Left kidney (tissue), 2 donors: Measurements from ENCODE around the gene MPDZ. TPM values are rescaled to one million over a fixed set of nuclear protein-coding genes. Genes with fewer than 3 reads are reported as not detected.

Source experiments
- DNase-seq: peaks from one replicate; pipeline ENCODE4 v3.0.0-alpha.2; 2013
- polyA plus RNA-seq: library from polyadenylated mRNA; unstranded; fragments of 120-200 nt; gene quantifications from one replicate; pipeline ENCODE4 v1.2.1, GENCODE V29; 2013; ENCODE audit not compliant: insufficient read length

MPDZ gene
- polyA plus RNA-seq, 1 donor: 61.0 TPM

DNA sequence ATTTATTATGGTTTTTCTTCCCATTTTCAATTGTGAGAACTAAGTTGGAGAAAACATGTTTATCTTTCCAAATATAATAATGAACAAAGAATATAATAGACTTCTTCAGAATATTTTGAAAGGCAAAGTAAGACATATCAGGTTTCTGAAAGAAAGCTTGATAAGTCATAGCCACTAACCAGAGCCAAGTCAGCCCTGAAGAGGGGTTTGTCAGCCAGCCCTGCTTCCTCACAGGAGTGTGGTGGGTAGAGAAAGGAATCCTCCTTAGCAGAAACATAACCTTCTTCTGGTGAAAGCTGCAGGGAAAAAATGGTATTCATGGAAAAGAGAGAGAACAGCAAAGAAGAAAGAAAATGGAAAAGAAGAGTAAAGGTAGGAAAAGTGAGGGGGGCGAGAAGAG is 93.4 kb downstream of the MPDZ start:
- DNase-seq: no peak

DNA sequence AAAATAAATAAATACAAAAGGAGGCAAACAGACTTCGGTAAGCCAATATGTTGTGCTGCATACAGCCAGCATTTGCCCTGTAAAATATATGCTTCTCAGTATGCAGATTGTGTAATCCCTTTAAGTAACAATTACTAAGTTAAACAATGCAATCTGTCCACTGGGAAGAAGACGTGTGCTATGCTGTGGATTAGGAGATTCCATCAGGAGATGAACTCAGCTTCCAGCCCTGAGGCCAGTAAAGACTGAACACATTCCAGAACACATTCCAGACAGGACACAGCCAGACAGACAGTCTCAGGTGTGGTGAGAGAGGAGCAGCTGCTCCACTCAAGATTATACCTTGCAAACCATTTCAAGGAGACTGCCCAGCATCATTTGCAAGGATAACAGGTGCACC is 97.8 kb downstream of the MPDZ start:
- DNase-seq: no peak

DNA sequence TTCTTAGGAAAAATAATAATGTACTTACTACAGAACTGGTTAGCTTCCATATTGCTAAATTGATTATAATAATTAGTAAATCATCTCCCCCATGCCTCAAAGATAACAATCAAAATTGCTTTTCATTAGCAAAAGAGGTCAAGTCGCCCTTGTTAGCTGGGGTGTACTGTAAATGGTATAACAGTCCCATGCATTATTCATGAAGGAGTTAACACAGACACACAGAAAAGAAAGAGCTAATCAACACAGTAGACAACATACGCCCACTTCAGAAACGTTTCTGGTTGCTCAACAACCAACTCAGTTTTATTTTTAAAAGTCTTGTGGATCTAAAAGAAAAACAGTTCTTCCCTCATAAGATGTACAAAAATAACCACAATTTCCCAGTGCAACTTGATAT is 100.2 kb downstream of the MPDZ start:
- no peak for DNase-seq

DNA sequence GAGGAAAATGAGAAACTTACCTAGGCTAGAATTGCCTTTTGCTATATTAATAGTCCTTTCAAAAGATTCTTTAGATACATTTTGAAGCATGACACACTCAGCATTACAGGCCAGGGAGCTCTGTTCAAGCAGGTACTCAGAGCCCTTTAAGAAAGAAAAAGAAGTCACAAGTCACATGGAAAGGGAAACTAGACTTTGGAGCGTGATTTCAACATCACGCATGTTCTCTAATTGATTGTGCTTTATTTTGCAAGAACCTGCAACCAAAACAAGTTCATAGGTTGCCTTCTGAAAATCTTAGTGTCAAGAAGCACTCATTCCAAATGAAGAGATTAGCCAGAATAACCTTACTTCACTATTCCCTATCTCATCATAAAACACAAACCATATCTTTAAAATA is 103.8 kb downstream of the MPDZ start:
- no peak for DNase-seq

DNA sequence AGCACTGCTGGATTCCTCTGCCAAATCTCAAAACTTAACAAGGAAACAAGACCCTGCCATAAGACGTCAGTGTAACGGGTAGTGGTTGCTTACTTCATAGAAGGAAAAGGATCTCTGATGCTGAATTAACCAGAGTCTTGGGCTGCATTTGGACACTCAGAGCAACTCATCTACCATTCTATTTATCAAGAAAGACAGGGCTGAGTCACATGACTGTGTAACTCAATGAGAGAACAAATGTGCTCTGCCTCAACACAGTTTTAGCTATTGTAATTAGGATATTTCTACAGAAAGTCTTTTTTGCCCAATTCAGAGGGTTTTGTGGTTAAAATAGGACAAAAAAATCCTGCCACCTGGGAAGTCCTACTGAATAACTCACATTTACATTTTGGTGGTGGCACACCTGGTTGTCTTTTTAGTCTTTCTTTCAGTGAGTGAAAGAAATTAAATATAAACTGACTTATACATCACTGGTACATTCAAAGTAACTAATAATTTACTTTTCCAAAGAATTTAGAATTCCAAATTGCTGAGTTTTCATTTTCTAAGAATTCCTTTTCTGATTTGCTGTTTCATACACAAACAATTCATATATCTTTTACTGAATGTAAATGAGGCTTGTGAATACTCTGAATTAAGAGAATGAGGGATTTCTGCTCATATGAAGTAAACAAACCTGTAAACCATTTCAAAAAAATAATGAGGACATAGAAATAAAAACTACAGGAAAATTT is 104.4 kb downstream of the MPDZ start:
- DNase-seq: no peak

DNA sequence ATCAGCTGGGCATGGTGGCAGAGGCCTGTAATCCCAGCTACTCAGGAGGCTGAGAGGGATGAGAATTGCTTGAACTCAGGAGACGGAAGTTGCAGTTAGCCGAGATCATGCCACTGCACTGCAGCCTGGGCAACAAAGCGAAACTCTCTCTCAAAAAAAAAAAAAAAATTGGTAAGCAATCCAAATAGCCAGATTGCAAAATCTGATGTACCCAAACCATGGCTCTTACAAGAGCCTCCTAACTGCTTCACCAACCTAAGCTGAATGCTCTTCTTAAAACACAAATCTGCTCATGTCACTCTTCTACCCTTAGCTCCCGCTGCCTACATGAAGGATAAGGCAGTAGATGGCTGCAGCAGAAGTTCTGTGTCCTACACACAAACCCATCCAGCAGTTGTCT is 105.9 kb downstream of the MPDZ start:
- DNase-seq: no peak

DNA sequence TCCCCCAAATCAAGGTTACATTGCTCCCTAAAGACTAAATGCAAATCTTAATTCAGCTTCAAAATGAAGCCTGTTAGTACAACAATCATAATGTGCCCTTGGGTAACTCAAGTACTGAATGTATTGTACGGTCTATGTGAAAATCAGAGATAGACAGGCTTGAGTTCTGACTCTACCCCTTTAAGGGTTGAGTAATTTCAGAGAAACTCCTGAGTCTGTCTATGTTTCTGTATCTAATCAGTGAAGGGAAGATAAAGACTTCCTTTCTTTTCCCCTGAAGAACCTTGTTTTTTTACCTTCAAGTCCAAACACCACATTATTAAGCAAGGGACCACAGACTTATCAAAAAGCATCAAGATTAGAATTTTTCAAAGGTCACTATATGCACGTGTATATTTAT is 108.2 kb downstream of the MPDZ start:
- no peak for DNase-seq

DNA sequence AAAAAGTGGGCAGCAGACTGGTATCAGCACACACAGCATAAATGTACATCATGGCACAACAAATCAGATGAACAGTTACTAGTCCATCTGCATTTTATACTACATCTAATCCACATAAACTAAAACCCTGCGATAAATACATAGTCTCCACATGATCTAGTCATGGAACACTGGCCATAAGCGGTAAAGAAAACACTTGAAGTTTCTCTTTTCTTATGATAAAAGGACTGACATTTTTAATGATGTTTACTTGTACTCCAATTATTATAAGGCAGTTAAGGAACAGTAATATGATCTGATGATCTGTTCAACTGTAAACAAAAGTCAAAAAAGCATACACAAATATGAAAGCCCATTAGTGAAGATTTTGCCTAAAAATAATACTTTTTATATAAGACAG is 112.5 kb downstream of the MPDZ start:
- DNase-seq: no peak

DNA sequence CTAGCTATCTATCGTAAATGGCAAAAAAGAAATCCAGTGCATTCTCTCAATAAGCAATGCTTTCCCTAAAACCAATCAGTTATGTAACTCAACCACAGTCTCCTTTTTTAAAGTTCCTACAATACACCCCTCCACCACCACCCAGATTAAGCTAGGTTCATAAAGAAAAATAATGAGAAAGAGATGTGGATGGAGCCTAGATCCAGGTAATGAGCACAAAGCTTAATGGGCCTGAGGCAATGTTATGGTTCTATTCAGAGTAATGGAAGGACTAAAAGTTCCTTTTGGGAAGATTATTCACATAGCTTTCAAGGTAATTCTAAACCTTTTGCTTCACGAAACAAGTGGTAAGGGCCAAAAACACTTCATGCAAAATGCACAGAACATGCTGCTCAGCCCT is 113.5 kb downstream of the MPDZ start:
- no peak for DNase-seq

DNA sequence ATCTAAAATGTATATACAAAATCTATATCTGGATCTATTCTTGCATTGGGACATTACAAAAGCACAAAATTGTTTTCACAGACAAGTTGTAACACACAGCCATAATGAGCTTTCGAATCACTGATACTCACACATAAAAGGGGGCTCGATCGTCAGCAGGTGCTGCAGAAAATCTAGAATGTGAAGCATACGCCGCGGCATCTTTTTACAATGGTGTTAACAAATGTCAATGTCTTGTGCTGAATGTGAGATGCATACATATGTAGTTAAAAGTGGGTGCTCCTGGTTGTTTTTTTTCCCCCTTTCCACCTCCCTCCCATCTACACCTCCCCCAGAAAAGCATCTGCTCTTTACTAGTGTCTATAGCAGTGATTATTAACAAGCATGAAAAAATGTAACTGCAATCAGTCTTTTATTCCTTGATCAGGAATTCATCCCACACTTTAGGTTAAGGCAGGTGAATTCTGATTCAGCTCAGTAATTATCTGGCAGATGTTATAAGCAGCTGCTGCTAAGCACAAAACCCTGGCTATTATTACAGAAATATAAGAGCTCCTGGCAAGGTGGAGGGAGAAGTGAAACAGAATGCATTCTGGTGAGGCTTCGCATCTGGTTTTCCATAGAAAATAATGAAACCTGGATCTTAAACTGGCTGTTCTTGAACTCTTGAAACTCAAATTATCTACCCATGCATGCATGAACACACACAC is 114.1 kb downstream of the MPDZ start:
- DNase-seq: no peak

DNA sequence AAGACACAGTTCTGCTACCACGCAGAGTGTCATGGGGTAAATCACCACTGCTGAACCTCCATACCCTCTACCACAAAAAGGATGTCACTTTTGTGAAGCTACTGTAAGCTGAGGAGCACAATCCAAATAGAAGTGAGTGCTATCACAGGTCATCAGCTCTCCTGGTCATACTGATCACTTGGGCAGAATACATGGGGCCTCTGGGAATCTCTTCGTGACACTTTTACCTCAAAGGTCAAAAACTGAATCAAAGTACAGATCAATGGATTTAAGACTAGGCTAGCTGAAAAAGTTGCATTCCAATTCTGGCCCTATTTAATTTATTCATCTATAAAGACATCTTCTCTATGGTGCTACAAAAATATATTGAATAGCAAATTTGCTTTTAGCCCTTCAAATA is 115.5 kb downstream of the MPDZ start:
- DNase-seq: no peak

DNA sequence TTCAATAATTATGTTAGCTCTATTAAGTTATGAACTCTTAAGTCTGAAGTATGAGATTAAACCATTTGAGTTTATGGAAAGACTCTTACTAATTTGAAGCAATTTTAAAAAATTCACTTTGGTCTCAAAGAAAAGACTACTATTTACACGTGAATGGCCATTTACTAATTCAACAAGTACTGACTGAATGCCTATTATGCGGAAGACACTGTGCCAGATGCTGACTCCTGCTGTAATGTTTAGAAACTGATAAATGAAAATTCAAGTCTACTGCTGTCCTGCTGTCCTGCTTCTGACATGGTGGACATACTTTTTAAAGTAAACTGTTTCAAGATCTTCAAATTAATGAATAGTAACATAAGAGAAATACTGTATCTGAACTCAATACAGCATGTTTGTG is 116.2 kb downstream of the MPDZ start:
- no peak for DNase-seq

DNA sequence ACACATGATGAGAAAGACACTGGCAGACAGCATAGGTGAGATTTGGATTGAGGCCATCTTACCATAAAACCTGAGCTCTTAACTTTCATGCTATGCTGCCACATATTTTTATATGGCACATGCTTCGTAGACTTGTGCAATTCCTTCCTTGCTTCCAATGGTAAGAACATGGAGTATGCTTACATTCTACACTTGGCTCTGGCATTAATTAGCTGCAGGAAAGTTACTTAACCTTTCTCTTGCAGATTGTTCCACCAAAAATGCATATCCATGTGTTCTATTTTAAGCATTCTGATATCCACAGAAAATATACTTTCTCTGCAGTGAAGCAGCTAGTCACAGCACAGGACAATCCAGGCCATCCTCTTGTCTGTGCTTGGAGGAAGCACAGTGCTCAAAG is 119.4 kb downstream of the MPDZ start:
- DNase-seq: no peak

DNA sequence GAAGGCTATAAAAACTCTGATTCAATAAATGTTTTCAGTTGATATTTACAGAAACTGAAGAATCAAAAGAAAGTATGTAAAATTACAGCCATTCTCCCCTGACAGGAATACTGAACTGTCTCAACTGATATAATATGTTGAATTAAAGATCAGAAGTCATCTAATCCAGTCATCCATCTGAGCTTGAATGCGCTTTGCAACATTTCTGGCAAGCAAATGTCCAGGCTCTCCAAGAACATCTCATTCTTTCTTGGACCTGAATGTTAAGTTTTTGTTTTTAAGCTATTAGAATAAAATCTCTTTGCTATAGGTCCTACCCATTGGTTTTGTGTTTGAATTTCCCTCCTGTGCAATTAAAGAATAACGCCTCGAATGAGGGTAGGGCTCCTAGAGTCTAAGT is 120.5 kb downstream of the MPDZ start:
- DNase-seq: no peak

DNA sequence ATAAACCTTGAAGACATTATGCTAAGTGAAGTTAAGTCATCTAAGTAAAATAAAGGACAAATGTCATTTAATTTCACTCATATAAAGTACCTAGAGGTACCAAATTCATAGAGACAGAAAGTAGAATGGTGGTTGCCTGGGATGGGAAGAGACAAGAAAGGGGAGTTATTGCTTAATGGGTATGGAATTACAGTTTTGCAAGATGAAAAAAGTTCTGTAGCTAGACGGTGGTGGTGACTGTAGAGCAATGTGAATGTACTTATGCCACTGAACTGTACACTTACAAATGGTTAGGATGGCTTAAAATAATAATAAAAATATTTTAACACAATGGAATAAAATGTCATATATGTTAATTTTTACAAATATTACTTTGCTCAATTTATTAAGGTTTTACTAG is 128.0 kb downstream of the MPDZ start:
- no peak for DNase-seq

DNA sequence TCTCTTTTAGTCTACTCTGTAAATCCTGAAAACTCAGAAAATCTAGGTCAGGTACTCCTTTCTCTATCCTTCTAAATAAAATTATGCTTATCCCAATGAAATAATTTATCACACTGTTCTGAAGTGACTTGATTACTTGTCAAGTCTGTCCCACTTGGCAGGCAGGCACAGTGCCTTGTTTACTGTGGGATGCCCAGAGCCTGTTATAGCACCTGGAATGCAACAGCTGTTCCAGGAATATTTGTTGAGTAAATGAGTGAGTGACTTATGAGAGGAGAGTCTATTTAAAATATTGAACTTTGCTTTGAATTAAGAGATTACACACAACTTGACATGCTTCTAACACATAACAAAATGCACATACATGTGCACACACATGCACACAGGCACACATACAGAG is 130.0 kb downstream of the MPDZ start:
- DNase-seq: no peak

DNA sequence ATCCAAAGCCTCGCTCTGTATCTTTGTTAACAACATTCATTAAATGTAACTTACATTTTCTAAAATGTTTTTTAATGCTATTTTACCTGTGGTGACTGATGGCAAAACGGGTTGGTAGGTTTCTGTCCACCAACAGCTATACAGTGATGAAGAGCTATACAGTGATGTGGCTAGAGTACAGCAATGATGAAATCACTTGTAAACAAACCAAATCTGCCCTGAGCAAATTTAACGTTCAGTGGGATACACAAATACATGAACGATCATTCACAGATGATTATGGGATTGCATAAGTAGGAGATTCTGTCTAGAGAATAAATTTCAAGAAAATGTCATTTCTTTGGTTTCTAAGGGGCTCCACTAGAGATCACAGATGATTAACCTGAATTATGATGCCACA is 132.7 kb downstream of the MPDZ start:
- no peak for DNase-seq

DNA sequence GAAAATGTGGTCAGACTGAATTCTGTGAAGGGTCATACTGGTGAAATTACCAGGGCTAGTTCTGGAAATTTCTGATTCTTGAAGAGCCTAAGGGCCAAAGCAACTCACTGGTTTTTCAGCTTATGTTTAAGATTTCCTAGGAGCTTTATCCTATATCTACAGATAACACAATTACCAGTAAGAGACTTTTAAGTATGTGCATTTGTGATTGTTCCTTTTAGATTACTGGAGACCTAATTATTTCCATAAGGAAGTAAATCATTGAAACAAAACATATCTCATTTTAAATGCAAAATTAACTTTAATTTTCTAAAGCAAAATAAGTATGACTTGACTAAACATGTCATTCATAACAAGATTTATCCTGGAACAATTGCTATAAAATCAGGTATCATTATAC is 134.2 kb downstream of the MPDZ start:
- no peak for DNase-seq

DNA sequence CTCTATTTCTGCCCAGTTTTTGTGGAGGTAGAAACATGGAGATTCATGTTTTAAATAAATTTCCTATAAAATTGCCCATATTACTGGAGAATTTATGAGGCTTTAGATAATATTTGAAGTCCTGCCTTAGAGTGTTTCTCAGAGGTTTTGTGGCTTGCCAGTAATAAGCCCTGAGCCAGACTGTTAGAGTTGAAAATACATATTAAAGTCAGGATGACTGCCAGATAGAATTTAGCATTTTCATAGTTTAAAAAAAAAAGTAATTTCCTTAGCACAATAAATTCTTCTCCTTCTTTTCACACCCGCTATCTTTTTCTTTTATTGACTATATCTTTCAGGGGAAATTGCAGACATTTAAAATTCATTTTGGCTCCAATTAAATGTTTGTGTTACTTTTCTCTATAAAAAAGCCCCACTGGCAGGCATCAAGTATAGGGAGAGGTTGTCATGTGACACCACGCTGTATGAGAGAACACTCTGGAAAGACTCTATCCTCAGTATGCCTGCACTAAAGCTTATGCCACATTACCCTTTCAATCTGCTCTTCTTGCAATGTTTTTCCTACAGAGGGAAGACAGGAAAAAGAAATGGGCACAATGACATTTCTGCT is 135.2 kb downstream of the MPDZ start:
- DNase-seq: no peak

DNA sequence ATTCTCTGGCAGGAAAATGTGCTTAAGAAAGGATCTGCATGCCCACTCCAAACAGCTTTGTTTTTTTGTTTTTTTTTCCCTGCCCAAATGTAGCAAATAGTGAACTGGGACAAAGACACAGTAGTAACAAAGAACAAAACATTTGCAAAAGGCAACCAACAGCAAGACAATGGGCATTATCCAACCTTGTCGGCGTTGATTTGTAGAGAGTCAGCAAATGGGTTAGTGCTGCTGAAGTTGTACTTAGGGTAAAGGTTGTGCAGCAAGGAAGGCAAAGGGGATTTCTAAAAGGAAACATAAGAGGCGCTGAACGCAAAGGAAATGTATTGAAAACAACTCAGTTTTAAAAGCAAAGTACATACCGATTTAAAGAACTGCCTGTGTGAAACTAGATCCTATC is 136.2 kb downstream of the MPDZ start:
- DNase-seq: no peak

DNA sequence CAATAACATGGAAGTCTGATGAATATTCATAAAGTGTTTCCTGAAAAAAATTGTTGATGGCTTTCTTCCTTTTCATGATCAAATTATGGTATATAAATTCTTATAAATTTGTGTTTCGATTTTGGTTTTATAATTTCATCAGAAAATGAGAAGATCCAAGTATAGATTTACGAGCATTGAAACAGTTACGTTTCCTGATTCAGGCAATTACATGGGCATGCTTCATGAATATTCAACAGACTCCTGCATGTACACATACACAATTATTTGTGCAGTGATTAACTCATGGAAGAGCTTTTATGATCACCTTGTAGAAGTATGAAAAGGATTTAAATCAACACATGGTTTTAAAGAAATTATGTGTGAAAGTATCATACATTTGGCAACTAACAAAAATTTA is 136.7 kb downstream of the MPDZ start:
- DNase-seq: no peak

DNA sequence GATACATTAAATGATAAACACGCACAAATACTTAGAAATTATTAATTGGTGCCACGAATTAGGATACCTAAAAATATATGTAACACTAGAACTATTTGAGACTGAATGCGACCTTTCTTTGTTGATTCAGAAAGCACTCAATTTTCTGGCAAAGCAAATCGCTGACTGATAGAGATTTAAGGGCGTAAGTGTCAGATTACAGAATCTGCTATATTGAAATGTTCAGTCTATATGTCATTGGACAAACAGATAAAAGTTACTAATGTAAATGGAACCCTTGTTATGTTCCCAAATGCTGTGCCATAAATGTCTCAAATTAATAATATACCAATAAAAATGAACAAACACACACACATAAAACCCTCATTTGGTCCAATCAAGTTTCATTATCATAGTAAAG is 137.9 kb downstream of the MPDZ start:
- no peak for DNase-seq

DNA sequence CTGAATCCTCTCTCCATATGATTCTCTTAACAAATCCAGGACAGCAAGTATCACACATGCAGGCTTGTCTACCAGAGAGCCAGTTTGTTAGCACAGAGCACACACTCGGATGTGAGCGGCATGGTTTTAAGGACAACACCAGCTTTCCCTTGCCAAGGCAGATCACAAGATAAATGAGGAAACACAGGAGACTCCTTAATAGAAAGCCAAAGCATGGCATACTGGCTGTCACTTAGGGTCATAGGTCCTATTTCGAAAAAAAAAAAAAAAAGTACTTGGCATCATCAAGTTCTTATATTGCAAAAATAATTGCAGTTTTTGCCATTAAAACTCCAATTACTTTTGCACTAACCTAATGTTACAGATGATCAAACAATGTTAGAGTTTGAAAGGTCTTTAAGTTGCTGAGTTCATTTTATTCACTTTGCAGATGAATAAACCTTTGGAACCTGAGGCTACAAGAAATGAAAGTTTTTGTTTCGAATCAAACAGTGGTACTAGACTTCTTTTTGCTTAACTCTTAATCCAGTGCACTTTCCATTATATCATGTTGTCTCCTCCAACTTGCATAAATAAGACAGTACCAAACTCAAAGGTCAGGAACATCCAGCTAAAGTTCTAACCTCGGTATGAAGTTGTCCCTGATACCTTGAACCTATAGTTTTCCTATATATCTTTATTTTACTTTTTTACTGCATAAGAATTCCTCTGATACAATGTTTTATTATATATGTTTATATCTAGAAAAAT is 138.5 kb downstream of the MPDZ start:
- no peak for DNase-seq
